Right kidney (tissue), 1 donor: ENCODE measurements around the gene NSG2.
"Not testable (repeated sequence)": the region's sequence is repeated elsewhere in the genome, so short reads cannot be mapped to it uniquely, and the experiment has no call there.

Experiments used
- DNase-seq: peaks from one replicate; pipeline ENCODE4 v3.0.0-alpha.2; 2016

Gene NSG2

GRCh38 chr5:174101195-174101730, 55.8 kb downstream of the NSG2 start:
- no peak for DNase-seq

GRCh38 chr5:174102574-174102973, 57.1 kb downstream of the NSG2 start:
- not testable (repeated sequence) for DNase-seq

GRCh38 chr5:174106997-174107655, 61.6 kb downstream of the NSG2 start:
- DNase-seq, result no peak

- no peak for DNase-seq
Measured at GRCh38 chr5:174108745-174109144, 63.2 kb downstream of the NSG2 start.

- DNase-seq, result no peak
Measured at GRCh38 chr5:174109698-174110260, 64.3 kb downstream of the NSG2 start.

GRCh38 chr5:174110310-174110709, 64.8 kb downstream of the NSG2 start:
- DNase-seq, result no peak

GRCh38 chr5:174111287-174111973, 65.9 kb downstream of the NSG2 start:
- no peak for DNase-seq

- no peak for DNase-seq
Measured at GRCh38 chr5:174115226-174115625, 69.7 kb downstream of the NSG2 start.

- no peak for DNase-seq
Measured at GRCh38 chr5:174118823-174119467, 73.4 kb downstream of the NSG2 start.

GRCh38 chr5:174119468-174119881, 74.0 kb downstream of the NSG2 start:
- DNase-seq, result no peak

GRCh38 chr5:174120401-174121005, 75.0 kb downstream of the NSG2 start:
- DNase-seq, result no peak

GRCh38 chr5:174134545-174134944, 89.0 kb downstream of the NSG2 start:
- DNase-seq, result no peak

- no peak for DNase-seq
Measured at GRCh38 chr5:174139623-174140022, 94.1 kb downstream of the NSG2 start.

GRCh38 chr5:174140452-174141020, 95.0 kb downstream of the NSG2 start:
- DNase-seq, result no peak

- no peak for DNase-seq
Measured at GRCh38 chr5:174141398-174141797, 95.9 kb downstream of the NSG2 start.

- no peak for DNase-seq
Measured at GRCh38 chr5:174145091-174145490, 99.6 kb downstream of the NSG2 start.

- no peak for DNase-seq
Measured at GRCh38 chr5:174145821-174146220, 100.3 kb downstream of the NSG2 start.

GRCh38 chr5:174146556-174146955, 101.0 kb downstream of the NSG2 start:
- DNase-seq, result no peak

GRCh38 chr5:174147012-174147411, 101.5 kb downstream of the NSG2 start:
- not testable (repeated sequence) for DNase-seq

- no peak for DNase-seq
Measured at GRCh38 chr5:174147551-174147950, 102.0 kb downstream of the NSG2 start.

GRCh38 chr5:174148721-174149120, 103.2 kb downstream of the NSG2 start:
- no peak for DNase-seq

GRCh38 chr5:174149426-174149825, 103.9 kb downstream of the NSG2 start:
- DNase-seq, result no peak
